Hepatic stellate cell (primary cell): ENCODE data around the gene SMARCAD1.
"Not testable (repeated sequence)": the region's sequence is repeated elsewhere in the genome, so short reads cannot be mapped to it uniquely, and the experiment has no call there.

Experiments used
- DNase-seq: peaks from one replicate; pipeline ENCODE4 v3.0.0; 2011; ENCODE audit warnings: low spot score

SMARCAD1 gene

DNA sequence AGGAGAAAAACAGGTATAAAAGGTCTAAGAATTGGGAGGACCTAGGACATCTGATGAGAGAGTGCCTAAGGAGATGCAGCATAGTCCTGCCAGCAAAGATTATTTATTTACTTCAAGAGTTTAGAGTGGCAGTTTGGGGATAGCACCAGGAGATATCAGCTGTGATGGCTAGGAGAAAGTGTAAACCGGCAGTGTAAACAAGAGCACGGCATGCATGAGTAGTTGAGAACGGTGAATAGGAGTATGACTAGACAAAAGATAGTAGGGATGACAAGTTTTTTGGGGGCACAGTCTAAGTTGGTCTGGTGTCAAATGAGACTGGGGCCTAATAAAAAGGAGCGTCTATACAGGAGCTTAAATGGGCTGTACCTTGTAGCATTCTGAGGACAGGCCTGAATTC, 86.3 kb downstream of the SMARCAD1 start:
- not testable (repeated sequence) for DNase-seq

DNA sequence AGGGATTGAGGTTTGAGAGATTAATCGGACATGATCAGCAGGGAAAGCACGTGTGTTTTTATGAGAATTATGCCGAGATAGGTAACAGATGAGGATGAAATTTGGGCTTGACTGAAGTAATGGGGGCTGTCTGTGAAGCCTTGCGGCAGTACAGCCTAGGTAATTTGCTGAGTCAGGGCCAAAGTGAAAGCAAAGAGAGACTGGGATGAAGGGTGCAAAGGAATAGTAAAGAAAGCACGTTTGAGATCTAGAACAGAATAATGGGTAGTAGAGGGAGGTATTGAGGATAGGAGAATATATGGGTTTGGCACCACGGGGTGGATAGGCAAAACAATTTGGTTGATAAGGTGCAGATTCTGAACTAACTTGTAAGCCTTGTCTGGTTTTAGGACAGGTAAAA, 87.8 kb downstream of the SMARCAD1 start:
- DNase-seq = not testable (repeated sequence)

DNA sequence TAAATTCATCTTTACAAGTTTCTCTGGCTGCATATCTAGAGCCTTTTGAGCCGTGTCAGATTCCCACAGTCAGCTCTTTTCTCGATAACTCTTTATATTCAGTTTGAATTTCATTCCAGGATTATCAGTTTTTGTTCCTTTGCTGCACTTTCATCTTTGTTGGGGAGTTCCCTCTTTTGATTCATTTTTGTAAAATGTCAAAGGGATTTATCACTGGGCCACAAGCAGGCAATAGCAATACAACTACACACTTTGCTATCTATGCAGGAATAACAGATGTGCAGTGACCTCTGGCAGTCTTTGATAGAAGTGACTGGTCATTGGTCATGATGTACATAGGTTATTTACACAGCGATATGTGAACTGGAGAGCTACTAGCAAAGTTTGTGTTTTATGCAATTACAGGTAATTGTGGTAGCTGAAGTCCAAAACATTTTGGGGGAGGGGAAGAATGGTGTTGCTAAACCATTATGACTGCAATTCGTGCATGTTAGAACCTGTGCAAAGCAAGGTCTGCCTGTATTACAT, 91.1 kb downstream of the SMARCAD1 start:
- no peak for DNase-seq

DNA sequence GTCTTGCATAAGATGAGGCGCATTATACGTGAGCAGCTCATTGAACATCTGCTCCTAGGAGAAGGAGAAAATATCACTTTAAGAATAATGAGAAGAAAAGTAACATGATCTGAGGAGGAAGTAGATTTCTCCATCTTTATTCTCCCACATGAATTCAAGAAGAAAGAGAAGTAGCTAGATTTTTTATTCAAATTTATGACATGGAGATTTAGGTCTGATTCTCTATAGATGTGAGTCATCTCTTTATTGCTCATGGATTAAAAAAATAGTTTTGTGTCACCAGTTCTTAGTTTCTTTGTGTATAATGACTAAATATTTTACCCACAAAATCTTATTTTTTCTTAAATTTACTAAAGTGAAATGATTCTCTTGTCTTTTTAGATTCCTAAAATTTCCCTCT, 94.5 kb downstream of the SMARCAD1 start:
- no peak for DNase-seq

DNA sequence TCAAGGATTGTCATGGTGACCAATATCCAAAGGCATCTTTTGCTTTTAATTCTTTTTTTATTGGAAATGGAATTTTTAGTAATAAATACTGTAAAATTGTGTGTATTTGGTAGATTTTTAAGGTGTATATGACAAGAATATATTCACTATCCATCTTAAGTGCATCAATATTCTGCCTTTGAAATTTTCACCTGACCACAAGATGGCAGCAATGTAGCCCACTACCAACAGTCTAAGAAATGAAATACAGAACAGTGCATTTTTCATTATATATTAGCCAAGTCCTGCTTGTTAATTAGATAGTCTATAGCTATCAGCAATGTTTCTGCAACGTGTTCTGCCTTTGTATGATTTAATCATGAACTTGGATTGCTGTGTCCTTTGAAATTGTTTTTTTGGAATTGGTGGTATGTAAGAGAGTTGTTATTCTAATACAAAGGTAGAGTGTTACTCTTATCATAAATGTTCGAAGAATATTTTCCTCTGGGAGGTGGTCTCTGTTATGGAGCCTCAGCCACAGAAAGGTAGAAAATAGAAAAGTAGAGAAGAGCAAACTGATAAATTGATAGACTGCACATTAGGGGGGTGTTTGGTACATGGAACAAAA, 96.8 kb downstream of the SMARCAD1 start:
- peak; percentile 6 for DNase-seq

DNA sequence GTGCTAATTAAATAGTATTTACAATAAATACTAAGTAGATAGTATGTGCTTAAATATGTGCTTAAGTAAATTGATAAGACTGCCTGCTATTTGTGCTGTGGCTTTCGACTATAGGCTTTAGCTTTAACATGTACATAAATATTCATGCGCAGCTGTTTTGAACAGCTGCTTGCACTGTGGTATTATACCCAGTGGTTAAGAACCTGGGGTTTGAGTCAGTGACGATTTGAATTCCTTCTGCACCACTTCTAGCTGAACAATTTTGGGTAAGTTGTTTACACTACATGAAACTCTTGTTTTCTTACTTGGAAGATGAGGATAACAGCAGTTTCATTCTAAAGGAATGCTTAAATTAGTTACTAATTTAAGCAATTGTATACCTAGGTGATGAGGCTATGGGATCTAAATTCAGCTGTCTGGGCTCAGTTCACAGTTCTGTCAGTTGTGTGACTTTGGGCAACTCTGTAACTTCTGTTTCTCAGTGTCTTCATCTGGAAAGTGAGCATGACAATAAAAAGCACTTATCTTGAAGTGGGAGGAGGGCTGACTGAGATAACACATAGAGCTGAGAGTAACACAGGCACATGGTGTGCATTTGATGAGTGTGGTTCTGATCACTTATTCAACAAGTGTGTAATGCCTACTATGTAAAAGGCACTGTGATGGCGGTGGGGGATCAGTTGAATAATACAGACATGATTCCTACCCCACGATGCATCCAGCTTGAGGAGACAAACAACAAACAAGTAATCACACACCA, 98.0 kb downstream of the SMARCAD1 start:
- DNase-seq = no peak

DNA sequence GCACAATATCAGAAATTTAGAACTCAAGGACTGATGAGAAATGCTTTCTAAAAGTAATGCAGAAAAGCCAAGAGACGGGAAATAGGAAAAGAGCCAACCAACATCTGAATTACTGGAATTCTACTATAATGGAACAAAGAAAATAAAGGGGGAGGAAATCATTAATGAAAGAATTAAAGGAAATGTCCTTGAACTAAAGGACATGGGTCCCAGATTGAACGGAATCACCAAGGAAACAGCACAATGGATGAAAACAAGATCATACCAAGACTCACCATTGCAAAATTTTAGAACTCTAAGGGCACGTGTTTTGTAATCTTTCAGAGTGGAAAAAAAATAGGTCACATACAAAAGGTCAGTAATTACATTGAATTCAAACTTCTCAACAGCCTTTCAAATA, 99.0 kb downstream of the SMARCAD1 start:
- no peak for DNase-seq

DNA sequence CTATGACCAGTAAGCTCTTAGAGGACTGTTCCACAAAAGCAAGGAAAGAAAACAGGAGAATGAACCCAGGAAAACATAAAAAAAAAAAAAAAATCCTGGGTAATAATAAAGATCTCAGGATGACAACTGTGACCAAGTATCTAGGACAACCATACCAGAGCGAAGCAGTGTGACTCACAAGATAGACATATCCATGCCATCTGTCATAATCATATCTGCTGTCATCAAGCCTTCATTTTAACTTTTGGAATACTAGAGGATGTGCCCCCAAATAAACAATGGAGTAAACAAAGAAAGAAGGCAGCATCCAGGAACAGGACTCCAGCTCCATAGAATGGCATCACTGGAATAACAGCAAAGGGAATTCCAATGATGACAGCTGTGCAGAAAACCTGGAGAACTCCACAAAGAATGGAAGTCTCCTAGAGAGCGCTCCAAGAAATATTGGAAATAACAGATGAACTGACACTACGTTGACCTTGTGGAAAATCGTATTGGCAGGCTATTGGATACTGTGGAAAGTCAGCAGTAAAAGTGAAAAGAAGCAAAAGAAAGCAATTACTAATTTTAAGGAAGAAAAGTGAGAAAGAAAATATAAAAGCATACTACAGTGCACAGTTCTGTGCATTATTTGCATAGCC, 99.7 kb downstream of the SMARCAD1 start:
- peak; percentile 21 for DNase-seq

DNA sequence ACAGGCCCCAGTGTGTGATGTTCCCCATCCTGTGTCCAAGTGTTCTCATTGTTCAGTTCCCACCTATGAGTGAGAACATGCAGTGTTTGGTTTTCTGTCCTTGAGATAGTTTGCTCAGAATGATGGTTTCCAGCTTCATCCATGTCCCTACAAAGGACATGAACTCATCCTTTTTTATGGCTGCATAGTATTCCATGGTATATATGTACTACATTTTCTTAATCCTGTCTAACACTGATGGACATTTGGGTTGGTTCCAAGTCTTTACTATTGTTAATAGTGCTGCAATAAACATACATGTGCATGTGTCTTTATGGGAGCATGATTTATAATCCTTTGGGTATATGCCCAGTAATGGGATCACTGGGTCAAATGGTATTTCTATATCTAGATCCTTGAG, 112.3 kb downstream of the SMARCAD1 start:
- DNase-seq = not testable (repeated sequence)

DNA sequence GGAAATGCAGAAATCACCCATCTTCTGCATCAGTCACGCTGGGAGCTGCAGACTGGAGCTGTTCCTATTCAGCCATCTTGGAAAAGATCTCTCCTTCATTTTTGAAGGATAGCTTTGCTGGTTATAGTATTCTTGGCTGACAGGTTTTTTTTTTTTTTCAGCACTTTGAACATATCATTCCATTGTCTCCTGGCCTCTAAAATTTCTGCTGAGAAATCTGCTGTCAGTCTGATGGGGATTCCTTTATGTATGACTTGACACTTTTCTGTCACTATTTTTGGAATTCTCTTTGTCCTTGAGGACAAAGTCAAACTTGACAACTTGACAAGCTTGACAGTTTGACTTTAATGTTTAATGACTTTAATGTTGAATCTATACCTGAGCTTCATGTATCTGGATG, 118.2 kb downstream of the SMARCAD1 start:
- no peak for DNase-seq

DNA sequence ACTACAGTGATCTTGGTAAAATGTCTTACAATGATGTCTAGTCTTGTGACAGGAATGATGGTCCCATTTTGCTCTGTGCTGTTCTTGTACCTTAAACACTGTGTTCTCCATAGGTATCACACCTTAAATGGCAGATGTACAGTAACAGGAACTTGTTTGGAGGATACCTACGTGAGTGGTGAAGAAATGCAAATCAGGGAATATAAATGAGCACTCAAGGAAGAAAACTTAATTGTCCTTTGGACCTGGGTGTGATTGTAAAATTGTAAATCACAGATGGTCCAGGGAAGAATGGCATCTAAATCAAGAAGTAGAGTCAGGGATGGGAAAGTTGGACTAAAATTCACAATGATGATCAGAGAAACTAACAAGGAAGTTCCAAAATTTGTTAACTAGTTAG, 122.3 kb downstream of the SMARCAD1 start:
- no peak for DNase-seq

DNA sequence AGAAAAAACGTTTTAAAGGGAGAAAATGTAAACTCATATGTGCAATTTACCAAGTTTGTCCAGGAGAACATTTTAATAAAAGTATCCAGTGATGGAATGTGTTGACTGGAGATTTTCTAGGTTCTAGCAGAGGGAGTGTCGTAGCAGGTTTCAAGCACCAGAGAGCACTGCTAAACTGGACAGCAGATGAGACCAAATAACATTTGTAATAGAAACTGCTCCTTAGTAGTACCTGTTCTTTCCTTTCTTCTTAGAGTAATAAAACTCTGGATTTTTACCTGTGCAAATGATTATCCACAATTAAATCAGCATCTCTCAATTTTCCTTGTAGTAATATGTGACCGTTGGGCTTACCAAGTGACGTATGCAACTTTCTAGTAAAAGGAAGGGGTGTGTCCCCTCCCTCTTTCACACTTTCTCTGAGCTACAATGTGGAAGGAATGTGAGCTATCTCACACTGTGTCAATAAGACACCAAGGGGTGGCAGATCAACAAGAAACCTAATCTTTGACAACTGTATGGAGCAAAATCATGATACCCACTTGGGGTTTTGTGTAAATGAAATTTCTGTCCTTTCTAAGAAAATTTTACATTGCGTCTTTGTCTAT, 125.4 kb downstream of the SMARCAD1 start:
- DNase-seq = peak; percentile 15

DNA sequence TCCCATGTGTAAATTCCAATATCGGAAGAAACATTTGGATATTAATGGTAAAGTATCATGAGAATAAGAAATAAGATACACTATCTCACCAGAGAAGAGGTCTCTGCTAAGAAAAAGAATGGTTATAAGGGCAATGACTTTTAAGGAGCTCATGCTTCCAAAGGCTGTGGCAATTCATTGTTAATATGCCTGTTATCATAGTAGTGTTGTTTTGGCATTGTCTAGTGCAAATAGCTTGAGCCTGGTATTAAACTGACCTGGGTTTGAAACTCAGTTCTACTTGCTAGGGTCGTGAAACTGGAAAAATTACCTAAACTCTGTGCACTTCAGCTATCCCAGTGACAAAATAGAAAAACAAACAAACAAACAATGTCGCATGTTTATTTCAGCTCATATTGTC, 126.2 kb downstream of the SMARCAD1 start:
- no peak for DNase-seq

DNA sequence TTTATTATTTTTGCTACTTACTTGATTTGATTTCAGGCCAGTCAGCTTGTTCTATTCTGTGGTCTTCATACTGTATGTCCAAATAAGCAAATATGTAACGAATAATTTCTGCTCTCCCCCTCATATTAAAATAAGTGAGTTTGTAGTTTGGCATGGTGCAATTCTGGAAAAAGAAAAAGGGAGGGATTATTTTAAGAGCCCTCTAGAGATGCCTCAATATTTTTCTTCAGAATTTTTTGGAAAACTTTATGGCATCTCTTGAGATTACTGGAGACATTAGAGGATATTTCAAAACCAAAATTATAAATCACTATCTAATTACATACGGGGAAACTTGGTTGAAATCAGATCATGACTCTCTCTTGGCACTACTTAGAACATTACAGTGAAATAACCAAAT, 126.8 kb downstream of the SMARCAD1 start:
- no peak for DNase-seq

DNA sequence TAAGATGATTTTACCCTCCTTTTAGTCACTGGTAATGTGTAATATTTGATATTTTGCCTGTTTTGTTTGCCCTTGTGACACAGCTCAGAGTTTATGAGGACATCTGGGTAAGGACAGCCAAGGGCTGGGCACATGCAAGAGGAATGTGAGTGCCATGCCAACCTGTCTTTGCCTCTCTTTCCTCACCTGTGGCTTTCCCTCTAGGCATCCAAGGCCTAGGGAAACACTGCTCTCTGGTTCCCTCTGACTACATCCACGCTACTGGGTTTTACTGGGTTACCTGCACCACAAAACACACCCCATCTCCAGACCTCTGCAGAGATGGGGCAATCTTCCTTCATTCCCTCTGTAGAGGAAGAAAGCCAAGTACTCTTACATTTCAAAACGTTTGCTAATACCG, 127.3 kb downstream of the SMARCAD1 start:
- no peak for DNase-seq

DNA sequence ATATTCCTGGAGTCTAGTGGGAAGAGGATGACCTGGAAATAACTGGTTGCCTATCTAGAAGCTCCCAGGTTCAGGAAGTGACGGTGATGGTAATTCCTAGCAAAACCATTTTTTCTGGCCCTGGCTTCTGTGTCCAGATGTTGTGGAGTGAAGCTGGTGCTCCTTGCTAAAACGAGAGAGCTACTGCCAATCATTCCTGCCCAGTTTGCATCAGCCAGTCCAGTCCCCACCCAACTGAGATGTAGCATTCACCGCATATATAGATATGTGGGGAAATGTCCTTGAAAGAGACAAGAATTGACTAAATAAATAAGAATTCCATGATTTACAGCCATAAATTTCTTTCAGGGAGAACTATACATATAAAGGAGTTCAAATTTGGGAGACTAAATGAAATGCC, 128.6 kb downstream of the SMARCAD1 start:
- DNase-seq = no peak

DNA sequence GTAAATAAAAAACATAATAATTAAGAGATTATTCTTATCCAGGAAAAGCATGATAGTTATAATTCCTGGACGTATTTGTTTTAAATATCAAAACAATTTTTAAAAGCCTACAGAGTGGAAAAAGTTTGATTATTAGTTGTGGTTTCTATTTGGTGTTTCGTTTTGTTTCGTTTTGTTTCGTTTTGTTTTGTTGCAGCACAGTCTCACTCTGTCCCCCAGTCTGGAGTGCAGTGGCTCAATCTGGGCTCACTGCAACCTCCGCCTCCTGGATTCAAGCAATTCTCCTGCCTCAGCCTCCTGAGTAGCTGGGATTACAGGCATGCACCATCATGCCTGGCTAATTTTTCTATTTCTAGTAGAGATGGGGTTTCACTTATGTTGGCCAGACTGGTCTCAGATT, 129.1 kb downstream of the SMARCAD1 start:
- not testable (repeated sequence) for DNase-seq

DNA sequence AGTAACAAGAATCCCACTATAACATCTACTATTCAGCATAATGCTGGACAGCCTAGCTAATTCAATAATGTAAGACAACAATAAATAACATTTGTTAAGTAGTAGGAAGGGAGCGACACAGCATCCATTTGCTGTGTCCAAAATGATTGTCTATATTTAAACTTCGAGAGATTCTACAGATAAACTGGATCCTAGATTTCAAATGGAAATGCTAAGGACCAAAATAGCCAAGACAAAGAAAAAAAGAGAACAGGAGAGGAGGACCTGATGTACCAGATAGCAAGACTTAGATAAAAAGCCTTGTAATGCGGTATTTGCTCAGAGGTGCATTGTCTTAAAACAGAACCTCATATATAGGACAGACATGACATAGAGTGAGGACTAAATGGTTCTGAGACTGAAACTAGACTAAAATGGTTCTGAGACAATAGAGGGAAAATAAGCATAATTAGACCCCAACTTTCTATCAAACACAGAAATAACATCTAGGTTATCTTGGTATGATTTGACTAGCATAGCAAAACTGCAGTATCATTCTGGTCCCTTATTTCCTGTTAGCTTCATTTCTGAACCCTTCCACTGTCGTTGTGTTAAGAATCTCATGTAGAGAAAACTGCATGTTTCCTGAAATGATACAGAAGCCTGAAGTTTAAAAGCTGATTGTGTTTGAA, 131.2 kb downstream of the SMARCAD1 start:
- DNase-seq = no peak

DNA sequence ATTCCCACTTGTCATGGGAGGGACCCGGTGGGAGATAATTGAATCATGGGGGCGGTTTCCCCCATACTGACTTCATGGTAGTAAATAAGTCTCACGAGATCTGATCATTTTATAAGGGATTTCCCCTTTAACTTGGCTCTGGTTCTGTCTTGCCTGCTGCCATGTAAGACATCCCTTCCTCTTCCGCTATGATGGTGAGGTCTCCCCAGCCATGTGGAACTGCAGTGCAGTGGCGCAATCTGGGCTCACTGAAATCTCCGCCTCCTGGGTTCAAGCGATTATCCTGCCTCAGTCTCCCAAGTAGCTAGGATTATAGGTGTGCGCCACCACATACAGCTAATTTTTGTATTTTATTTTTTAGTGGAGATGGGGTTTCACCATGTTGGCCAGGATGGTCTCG, 132.1 kb downstream of the SMARCAD1 start:
- DNase-seq = no peak
